HG03565 (cell line): ENCODE results near the gene SS18L1.
A peak's percentile ranks its signal among the peaks of the same experiment; 100 is the strongest.
"Not testable (repeated sequence)": the region's sequence is repeated elsewhere in the genome, so short reads cannot be mapped to it uniquely, and the experiment has no call there.

Experiments
- ATAC-seq: cut with Tn5 transposase; IDR thresholded peaks from one replicate; pipeline ENCODE4 v1.9.1; 2021; ENCODE audit warnings: mild to moderate bottlenecking, moderate library complexity; ENCODE audit not compliant: unreplicated experiment

Gene SS18L1

DNA sequence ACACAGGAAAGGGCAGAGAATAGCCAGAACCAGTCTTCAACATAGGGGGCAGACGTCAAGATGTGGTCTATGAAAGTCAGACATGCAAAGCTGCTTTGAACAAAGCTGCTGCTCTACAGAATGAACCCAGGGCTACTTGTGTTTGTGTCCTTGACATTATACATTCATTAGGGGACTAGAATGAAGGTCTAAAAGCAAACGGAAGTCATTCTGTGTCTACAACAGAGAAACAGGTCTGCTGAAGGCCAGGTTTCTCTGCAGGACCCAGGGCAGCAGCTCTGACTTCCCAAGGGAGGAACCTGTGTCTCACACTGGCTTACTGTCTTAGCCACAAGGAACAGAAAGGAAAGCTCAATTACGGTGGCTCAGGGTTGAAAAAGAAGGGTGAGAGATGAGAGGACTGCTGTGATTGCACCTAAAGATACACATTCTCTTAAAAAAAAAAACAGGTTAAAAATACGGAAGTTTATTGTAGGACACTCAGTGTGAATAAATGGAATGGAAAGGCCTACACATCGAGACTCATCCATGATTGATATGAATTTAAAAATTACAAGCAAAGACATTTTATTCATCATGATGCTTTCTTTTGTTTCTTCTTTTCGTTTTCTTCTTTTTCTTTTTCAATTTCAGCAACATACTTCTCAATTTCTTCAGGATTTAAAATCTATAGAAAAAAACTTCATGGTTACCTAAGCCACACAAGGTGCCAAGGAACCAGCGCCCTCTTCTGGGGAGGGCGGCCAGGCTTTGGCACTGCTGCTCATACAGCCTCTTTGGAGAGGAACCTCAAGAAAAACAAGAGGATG, 7.1 kb upstream of the SS18L1 start:
- ATAC-seq: no peak

GRCh38 chr20:62137092-62137384, 6.5 kb upstream of the SS18L1 start:
- ATAC-seq: no peak

GRCh38 chr20:62137478-62138203, 5.9 kb upstream of the SS18L1 start:
- ATAC-seq: no peak

GRCh38 chr20:62138204-62138543, 5.4 kb upstream of the SS18L1 start:
- no peak for ATAC-seq

DNA sequence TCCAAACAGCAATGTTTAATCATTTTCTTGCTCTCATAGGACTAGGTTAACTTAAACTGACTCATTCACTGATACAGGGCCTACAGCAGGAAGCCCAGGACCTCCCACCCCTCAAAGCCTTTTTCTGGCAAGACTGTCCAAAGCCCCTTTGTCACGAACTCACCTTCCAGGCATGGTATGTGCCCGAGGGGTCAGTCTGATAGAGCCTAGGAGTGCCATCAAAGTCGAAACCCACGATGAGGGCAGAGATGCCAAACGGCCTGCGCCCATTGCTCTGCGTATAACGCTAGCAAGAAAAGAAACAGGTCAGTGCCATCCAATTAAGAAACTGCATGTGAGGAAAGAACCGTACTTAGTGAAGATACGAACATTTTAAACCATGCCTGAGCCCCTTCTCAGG, 4.7 kb upstream of the SS18L1 start:
- no peak for ATAC-seq

GRCh38 chr20:62139636-62140035, 3.9 kb upstream of the SS18L1 start:
- no peak for ATAC-seq

GRCh38 chr20:62141043-62141396, 2.5 kb upstream of the SS18L1 start:
- ATAC-seq: no peak

DNA sequence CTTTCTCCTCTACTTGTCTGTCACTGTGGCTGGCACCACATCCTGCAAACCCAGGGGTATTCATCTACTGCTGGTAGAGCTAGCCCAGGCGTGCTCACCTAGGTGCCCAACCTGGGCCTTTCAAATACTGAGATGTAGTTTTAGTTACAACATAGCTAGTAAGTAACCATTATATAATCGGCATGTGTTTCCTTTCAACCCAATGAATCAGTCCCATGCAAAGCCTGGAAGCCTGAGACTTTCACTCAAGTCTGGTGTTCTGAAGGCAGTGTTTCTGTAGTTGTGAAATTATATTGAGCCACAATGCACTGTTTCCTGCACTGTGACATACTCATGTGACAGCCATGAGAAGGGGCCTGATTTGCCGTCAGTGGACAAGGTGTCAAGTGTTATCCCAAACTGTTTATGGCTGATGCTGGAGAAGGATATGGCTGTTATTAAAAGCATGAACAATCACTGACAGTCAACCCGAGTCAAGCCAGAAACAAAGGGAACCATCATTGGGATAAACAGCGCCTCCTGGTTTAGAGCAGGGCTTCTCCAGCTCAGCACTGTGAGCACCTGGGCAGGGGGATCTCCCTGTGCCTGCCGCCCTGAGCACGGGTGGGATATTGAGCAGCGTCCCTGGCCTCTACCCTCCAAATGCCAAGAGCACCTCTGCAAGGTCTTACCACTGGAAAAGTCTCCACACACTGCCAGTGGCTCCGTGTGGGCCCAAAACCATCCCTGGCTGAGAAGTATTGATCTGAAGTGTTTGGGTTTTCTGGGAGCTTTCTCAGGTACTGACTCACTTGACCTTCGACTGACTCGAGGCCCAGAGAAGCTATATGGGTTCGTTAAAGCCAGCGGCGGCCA, 1.9 kb upstream of the SS18L1 start:
- ATAC-seq: no peak

DNA sequence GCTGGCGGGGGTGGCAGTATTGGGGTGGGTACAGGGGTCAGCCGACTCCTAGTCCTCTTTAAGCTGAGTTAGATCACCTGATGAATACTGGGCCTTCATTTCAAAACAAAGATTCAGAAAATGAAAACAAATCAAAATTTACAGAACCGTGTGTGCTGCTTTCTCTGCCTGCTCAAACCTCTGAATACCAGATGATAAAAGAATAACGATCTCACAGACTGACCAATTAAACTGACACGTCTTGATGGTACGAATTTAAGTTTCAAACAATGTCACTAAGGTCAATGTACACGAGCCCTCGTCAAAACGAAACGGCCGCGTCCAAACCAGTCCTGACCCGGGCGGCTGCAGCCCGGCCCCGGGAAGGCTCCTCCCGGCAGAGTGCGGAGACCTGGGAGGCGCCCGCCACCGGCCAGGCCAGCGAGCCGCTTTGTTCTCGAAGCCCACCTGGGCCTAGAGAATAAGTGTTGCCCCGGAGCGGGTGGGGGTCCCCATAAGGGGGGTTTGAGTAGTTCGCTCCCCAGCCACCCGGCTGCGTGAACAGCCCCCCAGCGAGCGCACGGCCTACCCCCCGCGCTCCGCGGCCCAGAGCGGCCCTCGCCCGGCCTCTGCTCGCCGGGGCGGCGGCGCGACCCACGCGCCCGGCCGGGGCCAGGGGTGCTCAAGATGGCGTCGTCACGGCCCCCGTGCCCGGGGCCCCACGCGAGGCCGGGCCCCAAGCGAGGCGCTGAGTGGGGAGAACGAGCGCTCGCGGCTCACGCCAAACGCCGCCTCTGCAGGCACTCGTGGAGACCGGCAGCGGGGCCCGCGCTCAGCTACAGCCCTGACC, 1.1 kb upstream of the SS18L1 start:
- ATAC-seq: peak; percentile 12

DNA sequence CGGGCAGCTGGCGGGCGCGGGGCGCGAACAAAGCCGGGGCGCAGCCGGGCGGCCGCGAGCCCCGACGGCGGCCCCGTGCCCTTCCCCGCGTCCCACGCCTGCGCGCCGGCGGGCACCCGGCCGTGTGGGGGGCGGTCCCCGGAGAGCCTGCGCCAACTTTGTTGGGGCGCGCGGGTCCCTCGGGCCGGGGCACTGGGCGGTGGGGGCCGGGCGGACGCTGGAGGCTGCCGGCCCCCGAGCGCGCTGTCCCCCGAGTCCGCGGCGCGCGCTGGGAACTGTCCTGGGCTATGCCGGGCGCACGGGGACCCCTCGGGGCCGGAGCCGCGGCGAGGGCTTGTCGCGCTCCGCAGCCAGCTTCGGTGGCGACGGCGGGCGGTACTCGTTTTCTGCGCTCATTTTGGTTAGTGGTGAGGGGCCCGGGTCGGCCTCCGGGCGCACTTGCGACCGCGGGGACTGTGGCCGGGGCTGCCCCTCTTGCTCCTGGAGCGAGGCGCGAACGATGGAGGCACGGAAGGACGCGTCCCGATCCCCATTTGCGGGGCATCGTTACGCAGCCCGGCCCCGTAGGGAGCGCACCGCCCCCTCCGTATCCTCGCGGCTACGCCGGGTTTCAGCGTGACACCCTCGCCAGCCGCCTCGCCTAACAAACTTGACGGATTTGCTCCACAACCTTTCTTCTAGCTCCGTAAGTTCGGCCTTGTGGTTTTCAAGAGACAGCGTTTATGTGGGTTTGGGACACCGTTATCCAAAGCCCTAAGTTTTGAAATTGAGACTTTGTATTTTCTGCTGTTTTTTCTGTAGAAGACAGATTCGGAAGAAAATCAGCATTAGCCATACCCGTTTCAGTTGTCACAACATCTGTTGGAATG, 622 bp downstream of the SS18L1 start:
- no peak for ATAC-seq

DNA sequence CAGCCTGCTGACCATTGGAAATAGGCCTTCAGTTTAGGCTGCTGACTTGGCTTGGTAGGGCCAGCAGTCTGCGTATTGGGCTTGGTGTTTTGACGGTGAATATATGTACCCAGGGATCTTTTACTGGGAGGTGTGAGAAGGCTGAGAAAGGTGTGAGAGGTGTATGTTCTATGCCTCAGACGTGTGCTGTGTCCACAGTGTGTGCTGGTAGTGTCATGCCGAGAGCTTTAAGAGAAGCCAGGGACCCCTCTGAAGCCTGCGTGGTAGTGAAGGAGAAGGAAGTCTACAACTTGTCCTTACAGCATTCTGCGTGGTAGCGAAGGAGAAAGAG, 2.1 kb downstream of the SS18L1 start:
- ATAC-seq: no peak

- no peak for ATAC-seq
These were observed 2.6 kb downstream of the SS18L1 start for GRCh38 chr20:62146019-62146755.

- no peak for ATAC-seq
These were observed 3.6 kb downstream of the SS18L1 start for GRCh38 chr20:62147125-62147524.

GRCh38 chr20:62147528-62147927, 4.0 kb downstream of the SS18L1 start:
- no peak for ATAC-seq

DNA sequence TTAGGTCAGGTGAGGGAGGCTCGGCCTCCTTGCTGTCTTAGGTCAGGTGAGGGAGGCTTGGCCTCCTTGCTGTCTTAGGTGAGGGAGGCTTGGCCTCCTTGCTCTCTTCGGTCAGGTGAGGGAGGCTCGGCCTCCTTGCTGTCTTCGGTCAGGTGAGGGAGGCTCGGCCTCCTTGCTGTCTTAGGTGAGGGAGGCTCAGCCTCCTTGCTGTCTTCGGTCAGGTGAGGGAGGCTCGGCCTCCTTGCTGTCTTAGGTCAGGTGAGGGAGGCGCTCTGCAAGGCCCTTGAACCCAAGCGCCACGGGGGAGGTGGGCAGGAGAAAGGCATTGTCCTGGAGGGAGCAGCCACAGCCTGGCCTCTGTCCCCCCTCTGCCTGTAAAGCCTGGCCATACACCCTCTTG, 4.8 kb downstream of the SS18L1 start:
- ATAC-seq: not testable (repeated sequence)

DNA sequence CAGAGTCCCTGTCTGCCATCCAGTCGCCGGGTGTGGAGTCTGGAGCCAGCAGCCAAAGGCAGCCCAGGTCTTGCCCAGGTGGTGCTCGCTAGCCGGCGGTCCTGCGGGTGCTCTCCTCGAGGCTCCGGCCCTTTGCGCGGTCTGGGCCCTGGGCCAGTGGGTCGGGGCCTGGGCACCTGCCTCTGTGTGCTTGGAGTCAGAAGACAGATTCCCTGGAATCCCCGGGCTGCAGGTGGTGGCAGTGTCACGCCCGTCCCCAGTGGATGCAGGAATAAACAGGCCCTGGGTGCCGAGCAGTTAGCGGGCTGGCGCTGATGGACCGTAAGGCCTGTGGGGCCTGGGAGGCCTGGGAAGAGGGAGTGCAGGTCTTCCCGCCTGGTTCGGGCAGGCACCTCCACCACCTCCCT, 5.3 kb downstream of the SS18L1 start:
- no peak for ATAC-seq

GRCh38 chr20:62149532-62150309, 6.2 kb downstream of the SS18L1 start:
- ATAC-seq: no peak

DNA sequence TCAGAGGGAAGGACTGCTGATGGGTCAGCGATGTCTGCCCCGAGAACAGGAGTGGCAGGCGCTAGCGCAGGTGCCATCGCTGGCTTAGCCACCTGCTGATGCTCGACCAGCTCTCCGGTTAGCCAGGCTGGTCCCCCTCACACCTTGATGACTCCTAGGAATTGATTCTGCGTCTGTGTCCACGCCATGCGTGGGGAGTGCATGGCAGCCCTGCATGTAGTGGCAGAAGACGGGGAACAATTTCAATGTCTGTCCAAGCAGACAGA, 6.7 kb downstream of the SS18L1 start:
- no peak for ATAC-seq

DNA sequence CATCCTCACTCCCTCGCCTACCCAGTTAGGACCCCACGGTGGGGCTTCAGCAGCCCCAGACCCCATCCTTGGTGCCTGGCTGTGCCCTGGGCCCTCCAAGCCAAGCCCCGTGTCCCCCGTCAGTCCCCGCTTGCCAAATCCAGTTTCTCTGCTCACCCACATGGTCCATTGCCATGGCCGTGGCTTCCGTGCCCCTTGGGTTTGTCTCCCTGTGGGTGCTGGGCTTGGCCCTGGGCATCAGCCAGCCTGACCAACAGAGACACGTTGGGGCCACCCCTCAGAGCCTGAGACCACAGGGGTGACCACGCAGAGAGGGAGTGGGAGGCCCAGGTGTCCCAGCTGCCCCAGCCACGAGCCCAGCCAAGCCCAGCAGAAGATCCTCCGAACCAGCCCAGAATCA, 7.7 kb downstream of the SS18L1 start:
- ATAC-seq: no peak
